GM20000 (cell line): ENCODE measurements around the gene MEGF9.

Experiments used
- DNase-seq: peaks from one replicate; pipeline ENCODE4 v3.0.0; 2012; ENCODE audit warnings: low spot score
- CTCF ChIP-seq: IDR thresholded peaks from 2 replicates; pipeline ENCODE4 v1.5.1; 2012; ENCODE audit warnings: mild to moderate bottlenecking, control low read depth; ENCODE audit errors: extremely low read depth, missing control alignments

The MEGF9 gene

GRCh38 chr9:120729791-120730241 lies 15.5 kb upstream of the MEGF9 start:
- DNase-seq = no peak

GRCh38 chr9:120726484-120726883 lies 12.2 kb upstream of the MEGF9 start:
- no peak for TF ChIP-seq CTCF
- DNase-seq = no peak

More at GRCh38 chr9:120729791-120730241, 15.5 kb upstream of the MEGF9 start:
- peak; percentile 7 for TF ChIP-seq CTCF

GRCh38 chr9:120725907-120726306 lies 11.6 kb upstream of the MEGF9 start:
- DNase-seq = no peak
- TF ChIP-seq CTCF = no peak

GRCh38 chr9:120724757-120725400 lies 10.6 kb upstream of the MEGF9 start:
- no peak for DNase-seq

GRCh38 chr9:120723565-120723964 lies 9.3 kb upstream of the MEGF9 start:
- no peak for TF ChIP-seq CTCF
- no peak for DNase-seq

More at GRCh38 chr9:120724757-120725400, 10.6 kb upstream of the MEGF9 start:
- no peak for TF ChIP-seq CTCF

GRCh38 chr9:120720404-120720803 lies 6.1 kb upstream of the MEGF9 start:
- no peak for TF ChIP-seq CTCF
- DNase-seq = no peak

GRCh38 chr9:120718316-120718715 lies 4.0 kb upstream of the MEGF9 start:
- DNase-seq = no peak
- no peak for TF ChIP-seq CTCF
